C4-2B (cell line): ENCODE data around the gene DNMT3B.

Source experiments
- ZFX ChIP-seq: fragments of 450-650 bp; IDR thresholded peaks from 2 replicates; pipeline ENCODE4 v1.6.1; 2017
- TF ChIP-seq, protein P1 (sequence below): fragments of 450-650 bp; conservative IDR thresholded peaks from 2 replicates; pipeline ENCODE4 v1.5.1; 2017; ENCODE audit warnings: mild to moderate bottlenecking

DNA sequence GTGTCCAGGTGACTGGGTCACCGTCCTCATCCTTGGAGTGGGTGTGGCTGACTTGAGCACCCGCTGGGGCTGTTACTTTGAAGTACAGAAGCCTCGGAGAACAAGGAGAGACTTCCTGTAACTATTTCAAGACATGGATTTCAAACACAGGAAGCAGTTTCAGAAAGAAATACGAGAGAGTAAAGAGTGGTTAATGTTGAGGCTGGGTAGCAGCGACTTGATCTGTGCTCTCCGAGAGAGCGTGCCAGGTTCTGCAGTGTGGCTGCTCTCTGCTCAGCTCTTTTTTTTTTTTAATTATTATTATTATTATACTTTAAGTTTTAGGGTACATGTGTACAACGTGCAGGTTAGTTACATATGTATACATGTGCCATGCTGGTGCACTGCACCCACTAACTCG lies 79.0 kb downstream of the DNMT3B start:
- TF ChIP-seq, protein P1, sequence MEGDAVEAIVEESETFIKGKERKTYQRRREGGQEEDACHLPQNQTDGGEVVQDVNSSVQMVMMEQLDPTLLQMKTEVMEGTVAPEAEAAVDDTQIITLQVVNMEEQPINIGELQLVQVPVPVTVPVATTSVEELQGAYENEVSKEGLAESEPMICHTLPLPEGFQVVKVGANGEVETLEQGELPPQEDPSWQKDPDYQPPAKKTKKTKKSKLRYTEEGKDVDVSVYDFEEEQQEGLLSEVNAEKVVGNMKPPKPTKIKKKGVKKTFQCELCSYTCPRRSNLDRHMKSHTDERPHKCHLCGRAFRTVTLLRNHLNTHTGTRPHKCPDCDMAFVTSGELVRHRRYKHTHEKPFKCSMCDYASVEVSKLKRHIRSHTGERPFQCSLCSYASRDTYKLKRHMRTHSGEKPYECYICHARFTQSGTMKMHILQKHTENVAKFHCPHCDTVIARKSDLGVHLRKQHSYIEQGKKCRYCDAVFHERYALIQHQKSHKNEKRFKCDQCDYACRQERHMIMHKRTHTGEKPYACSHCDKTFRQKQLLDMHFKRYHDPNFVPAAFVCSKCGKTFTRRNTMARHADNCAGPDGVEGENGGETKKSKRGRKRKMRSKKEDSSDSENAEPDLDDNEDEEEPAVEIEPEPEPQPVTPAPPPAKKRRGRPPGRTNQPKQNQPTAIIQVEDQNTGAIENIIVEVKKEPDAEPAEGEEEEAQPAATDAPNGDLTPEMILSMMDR = no peak
- no peak for TF ChIP-seq ZFX
